H9 (cell line): ENCODE measurements around the gene TMEM220. TPM values are rescaled to one million over a fixed set of nuclear protein-coding genes. Genes with fewer than 3 reads are reported as not detected.

Experiments
- DNase-seq: peaks from one replicate; pipeline ENCODE4 v3.0.0-alpha.2; 2017
- H2AFZ ChIP-seq: one replicate; pipeline ENCODE4 v1.6.1; 2013; ENCODE audit warnings: mild to moderate bottlenecking, low read length, control low read depth, moderate library complexity
- H2AK5ac ChIP-seq: 2 replicates; pipeline ENCODE4 v1.6.1; 2013; ENCODE audit warnings: low read length, control low read depth, mixed read lengths; ENCODE audit not compliant: insufficient read length
- H2BK120ac ChIP-seq: one replicate; pipeline ENCODE4 v1.6.1; 2013; ENCODE audit warnings: low read depth, mild to moderate bottlenecking, low read length, control low read depth, inconsistent platforms; ENCODE audit not compliant: poor library complexity, severe bottlenecking
- H2BK12ac ChIP-seq: 2 replicates; pipeline ENCODE4 v1.6.1; 2013; ENCODE audit warnings: low read length, control low read depth, mixed read lengths, low read depth; ENCODE audit not compliant: insufficient read length
- H2BK15ac ChIP-seq: 2 replicates; pipeline ENCODE4 v1.6.1; 2013; ENCODE audit warnings: low read depth, low read length, control low read depth
- H2BK20ac ChIP-seq: one replicate; pipeline ENCODE4 v1.6.1; 2013; ENCODE audit warnings: low read depth, mild to moderate bottlenecking, low read length, control low read depth, inconsistent platforms; ENCODE audit not compliant: poor library complexity, severe bottlenecking
- H2BK5ac ChIP-seq: 2 replicates; pipeline ENCODE4 v1.6.1; 2013; ENCODE audit warnings: low read length, control low read depth, mixed read lengths; ENCODE audit not compliant: insufficient read length
- H3K14ac ChIP-seq: 2 replicates; pipeline ENCODE4 v1.6.1; 2013; ENCODE audit warnings: low read length, control low read depth; ENCODE audit not compliant: insufficient read depth
- H3K18ac ChIP-seq: 2 replicates; pipeline ENCODE4 v1.6.1; 2013; ENCODE audit warnings: low read depth, mild to moderate bottlenecking, mixed read lengths, low read length, control low read depth; ENCODE audit not compliant: insufficient read length
- H3K23ac ChIP-seq: 2 replicates; pipeline ENCODE4 v1.6.1; 2013; ENCODE audit warnings: low read length, control low read depth, mixed read lengths, low read depth; ENCODE audit not compliant: insufficient read length
- H3K23me2 ChIP-seq: 2 replicates; pipeline ENCODE4 v1.6.1; 2013; ENCODE audit warnings: low read depth, mild to moderate bottlenecking, mixed read lengths, low read length, control low read depth; ENCODE audit not compliant: insufficient read length, poor library complexity, severe bottlenecking
- H3K27ac ChIP-seq: 2 replicates; pipeline ENCODE4 v1.5.1; 2013; ENCODE audit warnings: low read length, control low read depth, mixed read lengths, low read depth; ENCODE audit not compliant: insufficient read length
- H3K27me3 ChIP-seq: 2 replicates; pipeline ENCODE4 v1.6.1; 2013; ENCODE audit warnings: low read length, control low read depth, inconsistent platforms; ENCODE audit not compliant: insufficient read depth
- H3K4ac ChIP-seq: 2 replicates; pipeline ENCODE4 v1.6.1; 2013; ENCODE audit warnings: low read depth, mild to moderate bottlenecking, control low read depth, inconsistent platforms, low read length, moderate library complexity
- H3K4me1 ChIP-seq: 2 replicates; pipeline ENCODE4 v1.6.1; 2013; ENCODE audit warnings: low read length, control low read depth, inconsistent platforms; ENCODE audit not compliant: insufficient read depth
- H3K4me2 ChIP-seq: 2 replicates; pipeline ENCODE4 v1.6.1; 2013; ENCODE audit warnings: low read length, control low read depth, mixed read lengths; ENCODE audit not compliant: insufficient read length, insufficient read depth
- H3K56ac ChIP-seq: 2 replicates; pipeline ENCODE4 v1.6.1; 2013; ENCODE audit warnings: low read depth, mild to moderate bottlenecking, mixed read lengths, low read length, control low read depth; ENCODE audit not compliant: insufficient read length
- H3K79me1 ChIP-seq: 2 replicates; pipeline ENCODE4 v1.6.1; 2013; ENCODE audit warnings: low read depth, mild to moderate bottlenecking, moderate library complexity, low read length, control low read depth, inconsistent platforms; ENCODE audit not compliant: insufficient read depth, poor library complexity, severe bottlenecking
- H3K79me2 ChIP-seq: 2 replicates; pipeline ENCODE4 v1.6.1; 2013; ENCODE audit warnings: low read length, control low read depth, inconsistent platforms; ENCODE audit not compliant: insufficient read depth
- H3K9ac ChIP-seq: 2 replicates; pipeline ENCODE4 v1.6.1; 2013; ENCODE audit warnings: low read length, control low read depth, mixed read lengths; ENCODE audit not compliant: insufficient read length; ENCODE audit errors: extremely low read depth
- H3K9me3 ChIP-seq: one replicate; pipeline ENCODE4 v1.6.1; 2013; ENCODE audit warnings: low read depth, low read length, inconsistent platforms; ENCODE audit not compliant: control insufficient read depth
- H3T11ph ChIP-seq: one replicate; pipeline ENCODE4 v1.6.1; 2013; ENCODE audit warnings: mild to moderate bottlenecking, low read length, control low read depth, inconsistent platforms
- H4K20me1 ChIP-seq: one replicate; pipeline ENCODE4 v1.6.1; 2013; ENCODE audit not compliant: control insufficient read depth, insufficient read length, insufficient read depth
- H4K5ac ChIP-seq: 2 replicates; pipeline ENCODE4 v1.6.1; 2013; ENCODE audit warnings: low read depth, mild to moderate bottlenecking, mixed read lengths, low read length, control low read depth; ENCODE audit not compliant: insufficient read length
- H4K8ac ChIP-seq: replicated peaks from 2 replicates; pipeline ENCODE4 v1.6.1; 2013; ENCODE audit warnings: low read length, control low read depth, mixed read lengths, low read depth; ENCODE audit not compliant: insufficient read length
- H4K91ac ChIP-seq: 2 replicates; pipeline ENCODE4 v1.6.1; 2013; ENCODE audit warnings: low read depth, mild to moderate bottlenecking, moderate library complexity, mixed read lengths, low read length, control low read depth; ENCODE audit not compliant: insufficient read length
- H3K27ac Mint-ChIP-seq, 3 experiments: 2 replicates in 2 of 3; 3 replicates in 1 of 3; pipeline ENCODE4 v1.8.0; 2020 to 2021; ENCODE audit warnings: mixed read lengths in 3 of 3, mild to moderate bottlenecking in 1 of 3, moderate library complexity in 1 of 3
- H3K27me3 Mint-ChIP-seq: 2 replicates; pipeline ENCODE4 v1.8.0; 2021; ENCODE audit warnings: low read depth, mild to moderate bottlenecking, moderate library complexity, mixed read lengths
- H3K36me3 Mint-ChIP-seq, 3 experiments: 2 replicates in 2 of 3; 3 replicates in 1 of 3; pipeline ENCODE4 v1.8.0; 2020 to 2021; ENCODE audit warnings: low read depth in 3 of 3, mixed read lengths in 3 of 3; ENCODE audit not compliant: insufficient read depth in 1 of 3
- H3K4me1 Mint-ChIP-seq, 2 experiments: 2 replicates each; pipeline ENCODE4 v1.8.0; 2020; ENCODE audit warnings: mixed read lengths in 2 of 2
- H3K4me3 Mint-ChIP-seq, 2 experiments: 2 replicates in 1 of 2; 3 replicates in 1 of 2; pipeline ENCODE4 v1.8.0; 2020 to 2021; ENCODE audit warnings: mild to moderate bottlenecking in 2 of 2, mixed read lengths in 2 of 2, moderate library complexity in 1 of 2
- H3K9me3 Mint-ChIP-seq, 2 experiments: 2 replicates in 1 of 2; 3 replicates in 1 of 2; pipeline ENCODE4 v1.8.0; 2020; ENCODE audit warnings: mild to moderate bottlenecking in 2 of 2, mixed read lengths in 2 of 2, moderate library complexity in 1 of 2
- CTCF ChIP-seq: fragments of 200-600 bp; sonication (generic); conservative IDR thresholded peaks from 3 replicates; pipeline ENCODE4 v1.8.0; 2021; ENCODE audit warnings: antibody characterized with exemption, mild to moderate bottlenecking
- WGBS: extraction: QIAGEN DNeasy Blood & Tissue Kit; methylation state at CpG from one replicate; pipeline ENCODE4 v1.1.7; 2013; ENCODE audit warnings: missing lambda C conversion rate, low lambda C conversion rate, mixed read lengths; ENCODE audit not compliant: insufficient read length; ENCODE audit errors: extremely low coverage; 5-methylcytosine and 5-hydroxymethylcytosine counted together
- total RNA-seq: library from RNA; stranded (reverse); gene quantifications from 2 replicates; pipeline ENCODE4 v1.2.1, GENCODE V29; 2021

TMEM220 gene
- total RNA-seq, 1 experiment from 2014 or later = 6.1 TPM

GRCh38 chr17:10756619-10757018, 26.8 kb upstream of the TMEM220 start:
- Histone ChIP-seq H3K14ac (no peak overlapping the region), H3K23me2 (peaks cover 6% of the 10 kb centered on the region), H3K9ac (no peak overlapping the region), H3T11ph (no peak overlapping the region), H4K20me1 (no peaks in the 10 kb centered on the region), H2BK12ac (no peak overlapping the region), H3K4me1 (peaks cover 14% of the 10 kb centered on the region; the same call in 1 of the 2 replicates), H4K5ac (no peak overlapping the region), H3K79me1 (no peaks in the 10 kb centered on the region), H3K4ac (no peak overlapping the region), H2BK5ac (no peak overlapping the region), H3K79me2 (no peaks in the 10 kb centered on the region), H2AK5ac (no peak overlapping the region), H2BK120ac (no peak overlapping the region), H3K9me3 (no peaks in the 10 kb centered on the region), H3K56ac (no peak overlapping the region), H3K18ac (no peak overlapping the region), H3K27me3 (no peaks in the 10 kb centered on the region), H3K23ac (no peak overlapping the region), H2BK20ac (no peak overlapping the region), H2AFZ (no peak overlapping the region), H4K8ac (no peak overlapping the region), H3K27ac (no peak overlapping the region), H3K4me2 (peak overlapping the region; percentile 20), H2BK15ac (no peak overlapping the region), H4K91ac (no peak overlapping the region)
- Mint-ChIP-seq H3K27me3 (no peaks in the 10 kb centered on the region), H3K9me3 (no peaks in the 10 kb centered on the region; a peak in 1 of 5 replicates), H3K36me3 (no peaks in the 10 kb centered on the region), H3K4me1 (peaks cover 39 to 41% of the 10 kb centered on the region in 2 experiments), H3K4me3 (peak overlapping the region in 1 of 2 experiments; percentile 53; a peak in 1 of 5 replicates), H3K27ac (no peak overlapping the region; a peak in 1 of 7 replicates)
- TF ChIP-seq CTCF = no peak
- no CpG with 5 or more reads among the region's 2 CpGs for WGBS
- DNase-seq = no peak
